CD4-positive, alpha-beta T cell treated with Interleukin-15 for 1 hour (primary cell): ENCODE results near the gene CS.
A peak's percentile ranks its signal among the peaks of the same experiment; 100 is the strongest.
"Not testable (repeated sequence)": the region's sequence is repeated elsewhere in the genome, so short reads cannot be mapped to it uniquely, and the experiment has no call there.

Source experiments
- DNase-seq: peaks from one replicate; pipeline ENCODE4 v3.0.0-alpha.2; 2020

CS gene

GRCh38 chr12:56274299-56274698 is 25.8 kb downstream of the CS start:
- DNase-seq = no peak

- not testable (repeated sequence) for DNase-seq
These were observed 27.7 kb downstream of the CS start for GRCh38 chr12:56272468-56272867.

- no peak for DNase-seq
These were observed 29.1 kb downstream of the CS start for GRCh38 chr12:56271031-56271430.

- DNase-seq = no peak
These were observed 32.6 kb downstream of the CS start for GRCh38 chr12:56267443-56268071.

- peak; percentile 89 for DNase-seq
These were observed 33.3 kb downstream of the CS start, which contains the start of gene COQ10A for GRCh38 chr12:56266693-56267442. COQ10A (plus strand) TSS chr12:56266942; CDS start chr12:56267119, 177 bp downstream.

- not testable (repeated sequence) for DNase-seq
These were observed 34.0 kb downstream of the CS start for GRCh38 chr12:56266068-56266692.

GRCh38 chr12:56262955-56263354 is 37.2 kb downstream of the CS start:
- not testable (repeated sequence) for DNase-seq

GRCh38 chr12:56261503-56262232 is 38.5 kb downstream of the CS start:
- DNase-seq = no peak

GRCh38 chr12:56260921-56261320 is 39.2 kb downstream of the CS start:
- DNase-seq = no peak

GRCh38 chr12:56260380-56260779 is 39.8 kb downstream of the CS start:
- no peak for DNase-seq

- DNase-seq = no peak
These were observed 41.3 kb downstream of the CS start for GRCh38 chr12:56258820-56259183.

GRCh38 chr12:56258068-56258819 is 41.9 kb downstream of the CS start, which contains the start of gene ANKRD52:
ANKRD52 (minus strand) TSS chr12:56258384; CDS start chr12:56258269, 115 bp downstream.
- peak; percentile 75 for DNase-seq

- no peak for DNase-seq
These were observed 42.6 kb downstream of the CS start for GRCh38 chr12:56257491-56258067.

GRCh38 chr12:56257071-56257470 is 43.1 kb downstream of the CS start:
- DNase-seq = no peak

- DNase-seq = no peak
These were observed 43.7 kb downstream of the CS start for GRCh38 chr12:56256326-56256960.

GRCh38 chr12:56255671-56256070 is 44.5 kb downstream of the CS start:
- DNase-seq = no peak

- no peak for DNase-seq
These were observed 47.0 kb downstream of the CS start for GRCh38 chr12:56253091-56253490.

GRCh38 chr12:56252649-56253048 is 47.5 kb downstream of the CS start:
- DNase-seq = no peak

GRCh38 chr12:56248711-56249110 is 51.4 kb downstream of the CS start:
- DNase-seq = no peak

GRCh38 chr12:56247923-56248322 is 52.2 kb downstream of the CS start:
- DNase-seq = no peak

GRCh38 chr12:56244494-56244893 is 55.6 kb downstream of the CS start:
- no peak for DNase-seq
